Measurements from ENCODE around the gene GGA3.
A peak's percentile ranks its signal among the peaks of the same experiment; 100 is the strongest.
"Not testable (repeated sequence)": the region's sequence is repeated elsewhere in the genome, so short reads cannot be mapped to it uniquely, and the experiment has no call there.

Gene GGA3

GRCh38 chr17:75208161-75208560 is 53.2 kb downstream of the GGA3 start:
- no peak for DNase-seq

- no peak for DNase-seq
Measured at GRCh38 chr17:75207760-75208159, 53.6 kb downstream of the GGA3 start.

- not testable (repeated sequence) for DNase-seq
Measured at GRCh38 chr17:75207050-75207407, 54.4 kb downstream of the GGA3 start.

DNA sequence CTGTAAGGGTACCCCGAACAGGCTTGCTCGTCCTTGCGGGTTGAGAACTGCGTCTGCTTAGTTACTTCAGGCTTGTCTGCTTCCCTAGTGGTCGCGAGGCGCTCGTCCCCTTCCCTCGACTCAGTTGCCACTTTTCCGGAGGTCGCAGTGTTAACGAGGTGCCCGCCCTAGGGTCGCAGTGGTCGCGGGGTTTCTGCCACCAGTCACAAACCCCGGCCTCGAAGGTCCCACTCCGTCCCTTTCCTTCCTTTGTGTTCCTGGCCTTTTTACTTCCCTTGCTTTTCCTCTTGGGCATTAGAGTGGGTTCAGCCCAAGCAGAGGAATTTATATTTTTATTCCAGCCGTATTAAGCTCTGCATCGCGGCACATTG is 55.6 kb downstream of the GGA3 start:
- DNase-seq = no peak

DNA sequence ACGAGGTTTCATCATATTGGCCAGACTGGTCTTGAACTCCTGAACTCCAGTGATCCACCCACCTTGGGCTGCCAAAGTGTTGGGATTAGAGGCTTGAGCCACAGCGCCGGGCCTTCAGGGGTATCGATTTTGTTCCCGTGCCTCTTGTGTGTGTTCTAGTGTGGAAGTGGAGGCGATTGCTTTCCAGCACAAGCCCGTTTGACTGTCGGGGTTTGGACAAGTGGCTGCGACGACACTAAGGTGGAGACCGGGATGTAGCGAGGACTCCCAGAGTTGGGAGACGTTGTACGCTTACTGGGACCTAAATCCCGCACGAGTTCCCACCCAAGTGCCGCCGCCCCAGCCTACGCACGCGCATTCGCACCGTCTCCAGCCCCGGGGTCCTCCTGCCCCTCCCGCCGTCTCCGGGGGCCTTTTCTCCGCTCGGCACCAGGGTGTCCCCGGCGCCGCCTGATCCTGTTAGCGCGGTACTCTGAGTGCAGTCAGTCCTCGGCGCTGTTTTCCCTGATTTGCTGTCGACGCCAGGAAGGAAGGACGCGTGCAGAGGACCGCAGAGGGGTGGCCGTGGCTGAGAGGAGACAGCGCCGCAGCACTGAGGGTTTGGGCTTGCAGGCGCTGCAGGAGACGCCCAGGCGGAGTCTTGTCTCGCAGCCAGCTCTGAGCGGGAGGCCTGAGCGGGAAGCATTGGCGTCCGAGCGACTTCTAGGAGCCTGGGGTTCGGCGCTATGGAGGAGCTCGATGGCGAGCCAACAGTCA is 56.2 kb downstream of the GGA3 start, which contains the start of gene NUP85:
Gene NUP85 (plus strand): TSS at position 643 of the 756 bp plus-strand sequence. CDS start 83 bp downstream, at position 726.
- DNase-seq = peak; percentile 93 to 96

DNA sequence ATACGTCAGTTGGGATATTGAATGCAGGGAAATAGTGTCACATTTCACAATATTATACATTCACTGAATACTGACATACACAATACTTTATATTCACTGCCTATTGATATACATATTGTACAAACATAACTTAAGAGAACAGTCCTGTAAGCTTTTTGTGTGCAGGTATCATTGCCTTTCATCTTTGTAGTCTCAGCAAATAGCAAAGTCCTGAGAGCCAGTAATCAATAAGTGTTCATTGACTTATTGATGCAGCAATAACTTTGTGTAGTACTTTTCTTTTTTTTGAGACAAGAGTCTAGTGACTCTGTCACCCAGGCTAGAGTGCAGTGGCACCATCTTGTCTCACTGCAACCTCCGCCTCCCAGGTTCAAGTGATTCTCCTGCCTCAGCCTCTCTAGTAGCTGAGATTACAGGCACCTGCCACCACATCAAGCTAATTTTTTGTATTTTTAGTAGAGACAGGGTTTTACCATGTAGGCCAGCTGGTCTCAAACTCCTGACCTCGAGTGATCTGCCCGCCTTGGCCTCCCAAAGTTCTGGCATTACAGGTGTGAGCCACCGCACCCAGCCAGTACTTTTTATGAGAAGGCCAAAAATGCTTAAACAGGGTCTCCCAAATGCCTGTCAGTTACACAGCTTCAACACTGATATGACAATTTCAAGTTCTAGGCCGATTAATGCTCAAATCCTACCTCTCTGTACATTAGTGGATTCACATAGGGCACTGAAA is 61.4 kb downstream of the GGA3 start:
- no peak for DNase-seq

DNA sequence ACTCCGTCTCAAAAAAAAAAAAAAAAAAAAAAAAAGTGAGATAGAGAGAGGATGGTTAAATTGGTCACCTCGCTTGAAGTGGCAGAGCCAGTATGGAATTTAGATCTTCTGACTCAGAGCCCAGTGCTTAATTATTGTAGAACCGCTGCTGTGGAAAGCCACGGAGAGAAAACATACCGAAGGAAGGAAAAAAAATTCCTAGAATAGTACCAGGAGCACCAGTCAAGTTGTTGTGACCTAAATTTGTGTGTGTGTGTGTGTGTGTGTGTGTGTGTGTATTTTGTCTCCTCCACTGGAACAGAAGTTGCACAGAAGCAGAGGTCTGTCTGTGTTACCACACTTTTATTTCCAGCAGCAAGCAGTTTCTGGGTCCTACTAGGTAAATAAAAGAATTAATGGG is 66.5 kb downstream of the GGA3 start:
- DNase-seq = no peak

DNA sequence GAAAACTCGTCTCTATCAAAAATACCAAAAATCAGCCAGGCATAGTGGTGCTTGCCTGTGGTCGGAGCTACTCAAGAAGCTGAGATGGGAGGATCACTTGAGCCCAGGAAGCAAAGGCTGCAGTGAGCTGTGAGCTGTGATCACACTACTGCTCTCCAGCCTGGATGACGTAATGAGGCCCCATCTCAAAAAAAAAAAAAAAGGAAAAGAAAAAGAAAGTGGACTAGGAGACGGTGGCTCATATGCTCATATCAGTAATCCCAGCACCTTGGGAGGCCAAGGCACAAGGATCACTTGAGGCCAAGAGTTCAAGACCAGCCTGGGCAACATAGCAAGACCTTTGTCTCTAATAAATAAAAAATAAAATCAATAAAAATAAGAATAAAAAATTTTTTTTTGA is 69.8 kb downstream of the GGA3 start:
- DNase-seq = no peak

GRCh38 chr17:75188614-75189013 is 72.8 kb downstream of the GGA3 start:
- no peak for DNase-seq
